Hepatocyte (in vitro differentiated cells): ENCODE measurements around the gene NR3C2.

Experiments
- EZH2 ChIP-seq: fragments of 200-600 bp; sonication (generic); IDR thresholded peaks from 2 replicates; pipeline ENCODE4 v1.6.1; 2016; ENCODE audit warnings: antibody characterized with exemption, mild to moderate bottlenecking, borderline replicate concordance
- EZH2phosphoT487 ChIP-seq: fragments of 200-600 bp; sonication (generic); IDR thresholded peaks from one replicate; pipeline ENCODE4 v1.6.1; 2018; ENCODE audit warnings: antibody characterized with exemption, mild to moderate bottlenecking, low read depth, moderate library complexity; ENCODE audit not compliant: unreplicated experiment, severe bottlenecking
- TF ChIP-seq, protein P1 (sequence below): fragments of 200-600 bp; sonication (generic); IDR thresholded peaks from 2 replicates; pipeline ENCODE4 v1.5.1; 2016; ENCODE audit warnings: antibody characterized with exemption, mild to moderate bottlenecking; ENCODE audit not compliant: poor library complexity

GRCh38 chr4:148265627-148266026 lies 176.6 kb downstream of the NR3C2 start:
- TF ChIP-seq EZH2 (no peak), EZH2phosphoT487 (no peak)
- TF ChIP-seq, protein P1, sequence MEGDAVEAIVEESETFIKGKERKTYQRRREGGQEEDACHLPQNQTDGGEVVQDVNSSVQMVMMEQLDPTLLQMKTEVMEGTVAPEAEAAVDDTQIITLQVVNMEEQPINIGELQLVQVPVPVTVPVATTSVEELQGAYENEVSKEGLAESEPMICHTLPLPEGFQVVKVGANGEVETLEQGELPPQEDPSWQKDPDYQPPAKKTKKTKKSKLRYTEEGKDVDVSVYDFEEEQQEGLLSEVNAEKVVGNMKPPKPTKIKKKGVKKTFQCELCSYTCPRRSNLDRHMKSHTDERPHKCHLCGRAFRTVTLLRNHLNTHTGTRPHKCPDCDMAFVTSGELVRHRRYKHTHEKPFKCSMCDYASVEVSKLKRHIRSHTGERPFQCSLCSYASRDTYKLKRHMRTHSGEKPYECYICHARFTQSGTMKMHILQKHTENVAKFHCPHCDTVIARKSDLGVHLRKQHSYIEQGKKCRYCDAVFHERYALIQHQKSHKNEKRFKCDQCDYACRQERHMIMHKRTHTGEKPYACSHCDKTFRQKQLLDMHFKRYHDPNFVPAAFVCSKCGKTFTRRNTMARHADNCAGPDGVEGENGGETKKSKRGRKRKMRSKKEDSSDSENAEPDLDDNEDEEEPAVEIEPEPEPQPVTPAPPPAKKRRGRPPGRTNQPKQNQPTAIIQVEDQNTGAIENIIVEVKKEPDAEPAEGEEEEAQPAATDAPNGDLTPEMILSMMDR: no peak
